ENCODE measurements around the gene MLLT10. TPM values are rescaled to one million over a fixed set of nuclear protein-coding genes. Genes with fewer than 3 reads are reported as not detected.
"Not testable (repeated sequence)": the region's sequence is repeated elsewhere in the genome, so short reads cannot be mapped to it uniquely, and the experiment has no call there.

Gene MLLT10
- total and polyA plus RNA-seq, 9 of the 15 experiments (the other 6 are each of a cell fraction or from before 2014, with no cell fraction given), result 18.8 to 81.4 (median 64.2) TPM

DNA sequence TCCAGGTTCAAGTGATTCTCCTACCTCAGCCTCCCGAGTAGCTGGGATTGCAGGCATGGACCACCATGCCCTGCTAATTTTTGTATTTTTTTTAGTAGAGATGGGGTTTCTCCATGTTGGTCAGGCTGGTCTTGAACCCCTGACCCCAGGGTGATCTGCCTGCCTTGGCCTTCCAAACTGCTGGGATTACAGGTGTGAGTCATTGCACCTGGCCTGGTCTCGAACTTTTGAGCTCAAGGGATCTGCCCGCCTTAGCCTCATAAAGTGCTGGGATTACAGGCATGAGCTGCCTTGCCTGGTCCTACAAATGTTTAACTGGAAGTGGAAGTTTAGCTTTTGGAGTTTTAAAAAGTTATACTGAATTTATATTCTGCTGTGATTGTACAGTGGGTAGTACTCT is 2.8 kb downstream of the MLLT10 start:
- H3K9me3 ChIP-seq (replicated peaks; ENCODE audit: control insufficient read depth, insufficient read depth, low read depth, low read length), result no peaks in the 10 kb centered on the region
- no peaks in the 10 kb centered on the region for H3K27me3 ChIP-seq (ENCODE audit: control insufficient read depth in 2 of 2, insufficient read depth in 2 of 2, low read length in 2 of 2)
- 90% methylated on average over 3 of the region's 3 CpGs for WGBS (ENCODE audit: insufficient coverage, low coverage, missing lambda C conversion rate)
- intact Hi-C loops (cut with micrococcal nuclease), result no loop called here
- in situ Hi-C loops (cut with MboI), result no loop called here
- H3K36me3 ChIP-seq (ENCODE audit: control insufficient read depth, insufficient read depth, low read length), result peaks cover 62% of the 10 kb centered on the region
- no peak overlapping the region for H3K4me2 ChIP-seq (ENCODE audit: insufficient read depth, low read length)
- no peak overlapping the region for H2AFZ ChIP-seq (ENCODE audit: low read depth, low read length)
- no peak overlapping the region for H3K27ac ChIP-seq (ENCODE audit: extremely low read depth, low read depth, low read length)
- no peak overlapping the region for H3K9ac ChIP-seq (ENCODE audit: insufficient read depth in 1 of 2, low read depth in 2 of 2, low read length in 2 of 2)
- H4K20me1 ChIP-seq (replicated peaks; ENCODE audit: control insufficient read depth, insufficient read depth, low read length), result no peaks in the 10 kb centered on the region
- no peak overlapping the region for H3K4me3 ChIP-seq
- TF ChIP-seq, protein P1, sequence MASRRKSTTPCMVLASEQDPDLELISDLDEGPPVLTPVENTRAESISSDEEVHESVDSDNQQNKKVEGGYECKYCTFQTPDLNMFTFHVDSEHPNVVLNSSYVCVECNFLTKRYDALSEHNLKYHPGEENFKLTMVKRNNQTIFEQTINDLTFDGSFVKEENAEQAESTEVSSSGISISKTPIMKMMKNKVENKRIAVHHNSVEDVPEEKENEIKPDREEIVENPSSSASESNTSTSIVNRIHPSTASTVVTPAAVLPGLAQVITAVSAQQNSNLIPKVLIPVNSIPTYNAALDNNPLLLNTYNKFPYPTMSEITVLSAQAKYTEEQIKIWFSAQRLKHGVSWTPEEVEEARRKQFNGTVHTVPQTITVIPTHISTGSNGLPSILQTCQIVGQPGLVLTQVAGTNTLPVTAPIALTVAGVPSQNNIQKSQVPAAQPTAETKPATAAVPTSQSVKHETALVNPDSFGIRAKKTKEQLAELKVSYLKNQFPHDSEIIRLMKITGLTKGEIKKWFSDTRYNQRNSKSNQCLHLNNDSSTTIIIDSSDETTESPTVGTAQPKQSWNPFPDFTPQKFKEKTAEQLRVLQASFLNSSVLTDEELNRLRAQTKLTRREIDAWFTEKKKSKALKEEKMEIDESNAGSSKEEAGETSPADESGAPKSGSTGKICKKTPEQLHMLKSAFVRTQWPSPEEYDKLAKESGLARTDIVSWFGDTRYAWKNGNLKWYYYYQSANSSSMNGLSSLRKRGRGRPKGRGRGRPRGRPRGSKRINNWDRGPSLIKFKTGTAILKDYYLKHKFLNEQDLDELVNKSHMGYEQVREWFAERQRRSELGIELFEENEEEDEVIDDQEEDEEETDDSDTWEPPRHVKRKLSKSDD (conservative IDR thresholded peaks at IDR 0.05; ENCODE audit: low read length), result no peak
- TF ChIP-seq ILF3 (IDR thresholded peaks at IDR 0.05; ENCODE audit: borderline replicate concordance) (no peak), THRAP3 (IDR thresholded peaks at IDR 0.05; ENCODE audit: borderline replicate concordance) (no peak), MTA1 (IDR thresholded peaks at IDR 0.05; ENCODE audit: borderline replicate concordance) (no peak), RBM22 (IDR thresholded peaks at IDR 0.05; ENCODE audit: low read depth, low read length, poor library complexity, severe bottlenecking) (no peak), GTF2E2 (tag; IDR thresholded peaks at IDR 0.05) (no peak)
- TF ChIP-seq, protein P2, sequence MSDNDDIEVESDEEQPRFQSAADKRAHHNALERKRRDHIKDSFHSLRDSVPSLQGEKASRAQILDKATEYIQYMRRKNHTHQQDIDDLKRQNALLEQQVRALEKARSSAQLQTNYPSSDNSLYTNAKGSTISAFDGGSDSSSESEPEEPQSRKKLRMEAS (CRISPR knock-in tag; IDR thresholded peaks at IDR 0.05), result no peak
- TF ChIP-seq, protein P3, sequence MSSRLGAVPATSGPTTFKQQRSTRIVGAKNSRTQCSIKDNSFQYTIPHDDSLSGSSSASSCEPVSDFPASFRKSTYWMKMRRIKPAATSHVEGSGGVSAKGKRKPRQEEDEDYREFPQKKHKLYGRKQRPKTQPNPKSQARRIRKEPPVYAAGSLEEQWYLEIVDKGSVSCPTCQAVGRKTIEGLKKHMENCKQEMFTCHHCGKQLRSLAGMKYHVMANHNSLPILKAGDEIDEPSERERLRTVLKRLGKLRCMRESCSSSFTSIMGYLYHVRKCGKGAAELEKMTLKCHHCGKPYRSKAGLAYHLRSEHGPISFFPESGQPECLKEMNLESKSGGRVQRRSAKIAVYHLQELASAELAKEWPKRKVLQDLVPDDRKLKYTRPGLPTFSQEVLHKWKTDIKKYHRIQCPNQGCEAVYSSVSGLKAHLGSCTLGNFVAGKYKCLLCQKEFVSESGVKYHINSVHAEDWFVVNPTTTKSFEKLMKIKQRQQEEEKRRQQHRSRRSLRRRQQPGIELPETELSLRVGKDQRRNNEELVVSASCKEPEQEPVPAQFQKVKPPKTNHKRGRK (tag; IDR thresholded peaks at IDR 0.05), result no peak
- TF ChIP-seq, protein P4, sequence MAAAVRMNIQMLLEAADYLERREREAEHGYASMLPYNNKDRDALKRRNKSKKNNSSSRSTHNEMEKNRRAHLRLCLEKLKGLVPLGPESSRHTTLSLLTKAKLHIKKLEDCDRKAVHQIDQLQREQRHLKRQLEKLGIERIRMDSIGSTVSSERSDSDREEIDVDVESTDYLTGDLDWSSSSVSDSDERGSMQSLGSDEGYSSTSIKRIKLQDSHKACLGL (CRISPR knock-in tag; IDR thresholded peaks at IDR 0.05; ENCODE audit: borderline replicate concordance, poor library complexity, severe bottlenecking), result no peak
- no peaks in the 10 kb centered on the region for H3K9me1 ChIP-seq (ENCODE audit: control insufficient read depth, insufficient read depth, low read length)
- H3K79me2 ChIP-seq (ENCODE audit: control insufficient read depth, insufficient read depth, low read length), result peaks cover 66% of the 10 kb centered on the region
- ChIA-PET CTCF (ENCODE audit: low intra/inter-chr PET ratio) (no interaction called here), POLR2A (interaction anchor here (1.1 to 2.8 kb wide), 7 partner anchors 9 to 24 kb away, joined by 3 to 10 read pairs (median 5); partner anchors contain the start of gene SKIDA1)
- ATAC-seq (no peak), DNase-seq (ENCODE audit: extremely low read depth in 1 of 4, low spot score in 3 of 4) (no peak), FAIRE-seq (no peak)
- no TSS peak for BruUV-seq (replicated peaks)
- peaks cover 8 to 11% of the 10 kb centered on the region in 2 experiments; a peak in 4 of 5 replicates for H3K4me1 ChIP-seq (replicated peaks in 1 of 2; ENCODE audit: control insufficient read depth in 2 of 2, insufficient read depth in 2 of 2, low read length in 2 of 2)

DNA sequence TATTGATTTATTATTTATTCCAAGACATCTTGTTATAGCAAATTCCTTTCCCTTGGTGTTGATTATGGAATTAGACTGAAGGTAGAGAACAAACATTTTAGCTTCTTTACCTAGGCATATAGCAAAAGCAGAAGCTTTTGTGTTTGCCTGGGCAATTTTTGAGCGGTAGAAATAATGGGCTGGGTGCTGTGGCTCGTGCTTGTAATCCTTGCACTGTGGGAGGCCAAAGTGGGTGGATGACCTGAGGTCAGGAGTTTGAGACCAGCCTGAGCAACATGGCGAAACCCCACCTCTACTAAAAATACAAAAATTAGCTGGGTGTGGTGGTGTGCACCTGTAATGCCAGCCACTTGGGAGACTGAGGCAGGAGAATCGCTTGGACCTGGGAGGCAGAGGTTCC is 6.7 kb downstream of the MLLT10 start:
- CTCF ChIA-PET (ENCODE audit: low intra/inter-chr PET ratio); H3K9ac ChIP-seq (ENCODE audit: insufficient read depth in 1 of 2, low read depth in 2 of 2, low read length in 2 of 2); H3K4me2 ChIP-seq (ENCODE audit: insufficient read depth, low read length); H4K20me1 ChIP-seq (replicated peaks; ENCODE audit: control insufficient read depth, insufficient read depth, low read length); in situ Hi-C loops (cut with MboI); H3K4me3 ChIP-seq; H3K9me1 ChIP-seq (ENCODE audit: control insufficient read depth, insufficient read depth, low read length); H3K9me3 ChIP-seq (replicated peaks; ENCODE audit: control insufficient read depth, insufficient read depth, low read depth, low read length); DNase-seq (ENCODE audit: extremely low read depth in 1 of 4, low spot score in 3 of 4); H2AFZ ChIP-seq (ENCODE audit: low read depth, low read length); BruUV-seq (replicated peaks); H3K27ac ChIP-seq (ENCODE audit: extremely low read depth, low read depth, low read length); intact Hi-C loops (cut with micrococcal nuclease); H3K27me3 ChIP-seq (ENCODE audit: control insufficient read depth in 2 of 2, insufficient read depth in 2 of 2, low read length in 2 of 2); H3K4me1 ChIP-seq (replicated peaks in 1 of 2; ENCODE audit: control insufficient read depth in 2 of 2, insufficient read depth in 2 of 2, low read length in 2 of 2); ATAC-seq; FAIRE-seq: not testable (repeated sequence)
- POLR2A ChIA-PET, result interaction anchor here (1.4 to 2.6 kb wide), 2 partner anchors 10 to 13 kb away, joined by 4 to 11 read pairs; no protein-coding TSS in a partner anchor
- peaks cover 95% of the 10 kb centered on the region for H3K36me3 ChIP-seq (ENCODE audit: control insufficient read depth, insufficient read depth, low read length)
- 93% methylated on average over 4 of the region's 4 CpGs for WGBS (ENCODE audit: insufficient coverage, low coverage, missing lambda C conversion rate)
- peaks cover 77% of the 10 kb centered on the region for H3K79me2 ChIP-seq (ENCODE audit: control insufficient read depth, insufficient read depth, low read length)
